Testis (tissue), 2 donors: ENCODE measurements around the gene RRP9.

ENCODE experiments used
- CTCF ChIP-seq, 3 experiments: fragments of 450-650 bp in 2 of 3; fragments of 200-600 bp in 1 of 3; sonication (generic) in 1 of 3; IDR thresholded peaks; one replicate each; pipeline ENCODE4 v1.5.1; 2016 to 2019; ENCODE audit warnings: antibody characterized with exemption in 3 of 3, mild to moderate bottlenecking in 2 of 3, moderate library complexity in 1 of 3
- POLR2A ChIP-seq: fragments of 450-650 bp; IDR thresholded peaks from one replicate; pipeline ENCODE4 v1.6.1; 2017; ENCODE audit warnings: antibody characterized with exemption, mild to moderate bottlenecking, moderate library complexity

GRCh38 chr3:51937014-51937413, 4.7 kb downstream of the RRP9 start:
- no peak for TF ChIP-seq CTCF (IDR thresholded peaks at IDR 0.05)
- no peak for TF ChIP-seq POLR2A
